Activated T-cell treated with anti-CD3 and anti-CD28 coated beads, Interleukin-2, amount 50 U/mL, for 72 hours (primary cell): ENCODE measurements around the gene KLRF2. TPM values are rescaled to one million over a fixed set of nuclear protein-coding genes. Genes with fewer than 3 reads are reported as not detected.
"Not testable (repeated sequence)": the region's sequence is repeated elsewhere in the genome, so short reads cannot be mapped to it uniquely, and the experiment has no call there.

Source experiments
- ATAC-seq, 2 donors: fragments of 150-1000 bp; cut with Tn5 transposase; replicated peaks in 1 of 2; 2 replicates each; pipeline ENCODE4 v1.10.0; 2021; ENCODE audit warnings: moderate library complexity in 2 of 2, mild to moderate bottlenecking in 1 of 2
- DNase-seq, 2 donors: peaks; one replicate each; pipeline ENCODE4 v3.0.0; 2021 to 2022; ENCODE audit warnings: mixed read lengths in 1 of 2
- H3K27ac Mint-ChIP-seq: one replicate; pipeline ENCODE4 v1.8.0; 2022; ENCODE audit warnings: mild to moderate bottlenecking, moderate library complexity, mixed read lengths
- H3K27me3 Mint-ChIP-seq: one replicate; pipeline ENCODE4 v1.8.0; 2022; ENCODE audit warnings: low read depth, mixed read lengths
- H3K36me3 Mint-ChIP-seq, 2 donors: one replicate each; pipeline ENCODE4 v1.8.0; 2022; ENCODE audit warnings: mixed read lengths in 2 of 2, mild to moderate bottlenecking in 1 of 2; ENCODE audit not compliant: insufficient read depth in 2 of 2
- H3K4me1 Mint-ChIP-seq: one replicate; pipeline ENCODE4 v1.8.0; 2022; ENCODE audit warnings: low read depth, mixed read lengths
- H3K4me3 Mint-ChIP-seq, 2 donors: one replicate each; pipeline ENCODE4 v1.8.0; 2022; ENCODE audit warnings: mild to moderate bottlenecking in 2 of 2, mixed read lengths in 2 of 2, moderate library complexity in 2 of 2
- H3K9me3 Mint-ChIP-seq, 2 donors: one replicate each; pipeline ENCODE4 v1.8.0; 2022; ENCODE audit warnings: mixed read lengths in 2 of 2
- total RNA-seq, 2 donors: library from RNA; stranded (reverse); gene quantifications; one replicate each; pipeline ENCODE4 v1.2.3, GENCODE V29; 2022

KLRF2 gene
- total RNA-seq, 2 donors from 2014 or later: not detected

- Mint-ChIP-seq H3K27ac (peak overlapping the region; percentile 99), H3K4me3 (peak overlapping the region; percentile 89 to 99), H3K27me3 (no peaks in the 10 kb centered on the region), H3K9me3 (peaks cover 0 to 3% of the 10 kb centered on the region in 2 donors), H3K36me3 (peaks cover 2 to 8% of the 10 kb centered on the region in 2 donors), H3K4me1 (peaks cover 47% of the 10 kb centered on the region)
- DNase-seq (no peak), ATAC-seq (no peak)
Observed at GRCh38 chr12:9868951-9869306, 12.4 kb upstream of the KLRF2 start.

DNA sequence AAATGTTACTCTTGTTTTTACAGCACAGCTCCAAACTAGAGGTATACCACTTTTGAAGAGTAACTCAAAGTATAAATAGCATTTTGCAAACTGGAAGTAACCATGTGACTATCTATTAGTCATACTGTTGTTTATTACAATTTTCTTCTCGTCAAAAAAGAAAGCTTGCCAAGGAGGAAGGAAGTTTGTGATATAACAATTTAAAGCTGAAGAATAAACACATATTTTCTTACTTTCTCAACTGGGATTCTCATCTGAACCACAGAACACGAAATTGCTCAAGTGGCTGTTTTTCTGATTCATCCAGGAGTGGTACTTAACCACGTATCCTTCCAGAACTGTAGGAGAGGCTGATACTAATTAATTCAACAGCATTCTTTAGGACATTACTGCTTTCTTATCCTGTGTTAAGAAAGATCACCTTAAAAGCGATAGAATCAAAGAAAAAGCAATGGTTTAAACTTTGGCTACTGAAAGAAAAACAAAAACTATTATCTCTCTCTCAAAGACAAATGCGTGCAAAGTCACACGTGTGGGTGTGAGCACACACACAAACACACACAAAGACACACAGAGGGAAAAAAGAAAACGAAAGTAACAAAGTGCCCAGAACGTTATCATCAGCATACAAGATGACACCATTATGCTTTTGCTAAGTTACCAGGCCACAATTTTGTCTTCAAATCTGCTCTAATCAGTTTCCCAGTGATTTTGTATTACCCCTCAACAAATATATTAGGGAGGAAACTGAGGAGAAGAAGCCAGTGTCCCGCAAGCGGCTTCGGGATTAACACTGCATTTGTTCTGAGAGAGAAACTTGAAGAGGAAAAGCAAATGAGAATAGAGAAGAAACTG, 11.8 kb upstream of the KLRF2 start, which contains the start of gene CLEC2B:
Gene CLEC2B (minus strand): TSS at position 48 of the 855 bp plus-strand sequence.
- H3K27ac Mint-ChIP-seq: peak within 1 kb of the TSS; percentile 99
- peaks cover 41% of the 10 kb centered on the region for H3K4me1 Mint-ChIP-seq
- DNase-seq: no peak
- H3K36me3 Mint-ChIP-seq: peaks cover 2 to 3% of the 10 kb centered on the region in 2 donors
- ATAC-seq: peak; percentile 73 to 78
- H3K9me3 Mint-ChIP-seq: no peaks in the 10 kb centered on the region
- H3K4me3 Mint-ChIP-seq: peak within 1 kb of the TSS; percentile 89 to 99
- H3K27me3 Mint-ChIP-seq: no peaks in the 10 kb centered on the region

DNA sequence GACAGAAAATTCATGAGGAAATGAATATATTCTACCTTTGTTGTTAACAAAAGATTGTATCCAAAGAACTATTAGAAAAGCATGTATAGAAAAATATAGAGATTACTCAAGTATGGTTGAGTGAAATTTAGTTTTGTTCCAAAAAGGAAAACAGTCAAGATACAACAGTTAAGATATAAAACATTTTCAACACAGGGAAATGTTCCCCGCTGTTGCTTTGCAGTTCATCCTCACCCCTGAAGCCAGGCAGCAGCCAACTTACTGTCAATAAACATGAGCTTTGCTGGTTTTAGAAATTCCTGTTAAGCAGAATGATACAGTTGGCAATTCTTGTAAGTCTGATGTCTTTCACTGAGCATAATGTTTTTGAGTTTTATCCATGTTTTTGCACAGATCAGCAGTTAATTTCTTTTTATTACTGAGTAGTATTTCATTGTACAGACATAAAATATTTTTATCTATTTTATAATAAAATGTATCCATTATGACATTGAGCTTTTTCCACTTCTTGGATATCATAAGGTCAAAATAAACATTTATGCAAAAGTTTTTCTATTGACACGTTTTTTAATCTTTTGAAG, 10.9 kb upstream of the KLRF2 start:
- H3K27ac Mint-ChIP-seq: peak overlapping the region; percentile 99
- DNase-seq (no peak), ATAC-seq (no peak)
- peak overlapping the region; percentile 89 to 99 for H3K4me3 Mint-ChIP-seq
- peaks cover 32% of the 10 kb centered on the region for H3K4me1 Mint-ChIP-seq
- no peaks in the 10 kb centered on the region for H3K27me3 Mint-ChIP-seq
- no peaks in the 10 kb centered on the region for H3K9me3 Mint-ChIP-seq
- H3K36me3 Mint-ChIP-seq: peaks cover 2 to 3% of the 10 kb centered on the region in 2 donors

- DNase-seq (no peak), ATAC-seq (peak in 1 of 2 donors; percentile 26)
- H3K36me3 Mint-ChIP-seq: no peaks in the 10 kb centered on the region
- no peaks in the 10 kb centered on the region for H3K27me3 Mint-ChIP-seq
- H3K9me3 Mint-ChIP-seq: no peaks in the 10 kb centered on the region
- peaks cover 20% of the 10 kb centered on the region for H3K4me1 Mint-ChIP-seq
- H3K4me3 Mint-ChIP-seq: no peak overlapping the region
- no peak overlapping the region for H3K27ac Mint-ChIP-seq
Observed at GRCh38 chr12:9872162-9872561, 9.1 kb upstream of the KLRF2 start.

DNA sequence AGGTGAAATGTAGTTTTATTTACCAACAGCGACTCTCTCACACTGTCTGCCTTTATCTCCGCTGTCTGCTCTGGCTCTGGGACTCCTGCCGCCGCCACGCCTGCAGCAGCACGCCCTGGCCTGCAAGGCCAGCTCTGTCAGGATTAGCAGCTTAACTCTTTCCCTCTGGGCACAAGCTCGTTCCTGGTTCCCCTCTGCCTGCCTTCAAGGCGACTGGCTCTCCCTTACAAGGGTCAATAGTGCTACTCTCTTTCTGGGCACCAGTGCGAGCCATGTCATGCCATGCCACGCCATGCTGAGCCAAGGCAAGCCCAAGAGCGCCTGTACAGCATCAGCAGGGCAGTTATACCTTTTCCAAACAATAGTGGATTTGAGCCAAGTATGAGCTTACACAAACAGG, 8.5 kb upstream of the KLRF2 start:
- no peak overlapping the region for H3K4me3 Mint-ChIP-seq

DNA sequence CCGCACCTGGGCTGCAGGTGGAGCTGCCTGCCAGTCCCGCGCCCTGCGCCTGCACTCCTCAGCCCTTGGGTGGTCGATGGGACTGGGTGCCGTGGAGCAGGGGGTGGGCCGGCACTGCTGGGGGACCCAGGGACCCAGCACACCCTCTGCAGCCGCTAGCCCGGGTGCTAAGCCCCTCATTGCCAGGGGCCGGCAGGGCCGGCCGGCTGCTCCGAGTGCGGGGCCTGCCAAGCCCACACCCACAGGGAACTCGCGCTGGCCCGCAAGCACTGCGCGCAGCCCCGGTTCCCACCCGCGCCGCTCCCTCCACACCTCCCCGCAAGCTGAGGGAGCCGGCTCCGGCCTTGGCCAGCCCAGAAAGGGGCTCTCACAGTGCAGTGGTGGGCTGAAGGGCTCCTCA, 5.2 kb upstream of the KLRF2 start:
- not testable (repeated sequence) for H3K36me3 Mint-ChIP-seq, H3K9me3 Mint-ChIP-seq, H3K27ac Mint-ChIP-seq, ATAC-seq, DNase-seq, H3K4me1 Mint-ChIP-seq, H3K4me3 Mint-ChIP-seq, H3K27me3 Mint-ChIP-seq

More for the DNA sequence above, 8.5 kb upstream of the KLRF2 start:
- no peak for ATAC-seq
- no peak for DNase-seq
- Mint-ChIP-seq H3K4me1 (peaks cover 20% of the 10 kb centered on the region), H3K27ac (no peak overlapping the region), H3K9me3 (no peaks in the 10 kb centered on the region), H3K36me3 (no peaks in the 10 kb centered on the region), H3K27me3 (no peaks in the 10 kb centered on the region)

- H3K9me3 Mint-ChIP-seq: no peaks in the 10 kb centered on the region
- ATAC-seq (no peak), DNase-seq (no peak)
- no peaks in the 10 kb centered on the region for H3K4me1 Mint-ChIP-seq
- H3K36me3 Mint-ChIP-seq: no peaks in the 10 kb centered on the region
- no peak overlapping the region for H3K4me3 Mint-ChIP-seq
- H3K27me3 Mint-ChIP-seq: no peaks in the 10 kb centered on the region
- no peak overlapping the region for H3K27ac Mint-ChIP-seq
Observed at GRCh38 chr12:9880532-9881078, 684 bp upstream of the KLRF2 start.

- H3K4me3 Mint-ChIP-seq: no peak overlapping the region
- H3K36me3 Mint-ChIP-seq: no peaks in the 10 kb centered on the region
- H3K27me3 Mint-ChIP-seq: no peaks in the 10 kb centered on the region
- DNase-seq (no peak), ATAC-seq (no peak)
- H3K4me1 Mint-ChIP-seq: no peaks in the 10 kb centered on the region
- H3K9me3 Mint-ChIP-seq: no peaks in the 10 kb centered on the region
- no peak overlapping the region for H3K27ac Mint-ChIP-seq
Observed at GRCh38 chr12:9881988-9882387, 699 bp downstream of the KLRF2 start.

DNA sequence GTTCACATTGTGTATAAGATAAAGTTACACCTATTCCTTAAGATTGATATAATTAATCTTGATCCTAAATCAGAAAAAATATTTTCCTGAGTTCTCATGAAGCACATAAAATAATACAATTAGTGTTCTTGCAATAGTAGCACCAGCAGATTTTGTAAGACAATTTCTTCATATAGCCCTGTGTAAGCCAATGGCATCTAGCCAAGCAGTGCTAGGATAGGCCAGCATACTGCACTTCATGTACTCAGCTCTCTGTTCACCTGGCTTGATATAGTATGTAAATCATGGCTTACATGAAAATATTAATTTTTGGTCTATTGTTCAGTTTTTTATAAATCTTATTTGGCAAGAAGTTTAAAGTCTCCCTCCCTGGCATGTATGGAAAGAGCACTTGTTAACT, 1.9 kb downstream of the KLRF2 start:
- Mint-ChIP-seq H3K9me3 (no peaks in the 10 kb centered on the region), H3K27me3 (no peaks in the 10 kb centered on the region), H3K4me3 (no peak overlapping the region), H3K27ac (no peak overlapping the region), H3K4me1 (no peaks in the 10 kb centered on the region), H3K36me3 (no peaks in the 10 kb centered on the region)
- ATAC-seq (no peak), DNase-seq (no peak)

- H3K36me3 Mint-ChIP-seq: no peaks in the 10 kb centered on the region
- no peaks in the 10 kb centered on the region for H3K9me3 Mint-ChIP-seq
- H3K4me1 Mint-ChIP-seq: no peaks in the 10 kb centered on the region
- DNase-seq: no peak
- H3K4me3 Mint-ChIP-seq: no peak overlapping the region
- H3K27ac Mint-ChIP-seq: no peak overlapping the region
- H3K27me3 Mint-ChIP-seq: no peaks in the 10 kb centered on the region
- no peak for ATAC-seq
Observed at GRCh38 chr12:9888665-9889273, 7.5 kb downstream of the KLRF2 start.

- DNase-seq: no peak
- Mint-ChIP-seq H3K27me3 (no peaks in the 10 kb centered on the region), H3K9me3 (no peaks in the 10 kb centered on the region), H3K36me3 (no peaks in the 10 kb centered on the region), H3K4me1 (no peaks in the 10 kb centered on the region), H3K4me3 (no peak overlapping the region), H3K27ac (no peak overlapping the region)
- no peak for ATAC-seq
Observed at GRCh38 chr12:9895215-9895971, 14.1 kb downstream of the KLRF2 start.

DNA sequence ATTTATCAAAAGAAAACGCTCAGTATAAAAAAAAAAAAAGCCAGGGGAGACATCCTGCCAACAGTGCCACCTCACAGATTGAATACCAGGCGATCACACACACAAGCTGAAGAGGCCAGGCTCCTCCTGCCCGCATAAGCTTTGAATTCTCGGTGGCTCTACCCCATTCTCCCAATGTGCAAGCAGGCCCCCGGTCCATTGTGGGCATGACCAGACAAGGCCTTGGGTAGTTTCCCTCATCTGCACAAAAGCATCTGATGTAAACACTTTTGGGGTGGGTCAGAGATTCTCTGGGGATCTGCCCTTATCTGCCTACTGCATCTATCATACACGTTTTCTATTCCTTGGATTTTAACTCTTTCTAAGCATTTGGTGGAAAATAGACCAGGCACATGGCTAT, 16.2 kb downstream of the KLRF2 start:
- Mint-ChIP-seq H3K4me3 (no peak overlapping the region), H3K4me1 (no peaks in the 10 kb centered on the region), H3K27ac (no peak overlapping the region), H3K27me3 (no peaks in the 10 kb centered on the region), H3K9me3 (peaks cover under 1 to 2% of the 10 kb centered on the region in 2 donors), H3K36me3 (peaks cover 3 to 6% of the 10 kb centered on the region in 2 donors)
- ATAC-seq: no peak
- no peak for DNase-seq
